GM12801 (cell line): ENCODE results near the gene GPX1.

Experiments
- TF ChIP-seq, protein P1 (sequence below): IDR thresholded peaks from one replicate; pipeline ENCODE4 v1.5.1; 2011; ENCODE audit warnings: control low read depth; ENCODE audit not compliant: insufficient read length; ENCODE audit errors: extremely low read depth

GPX1 gene

GRCh38 chr3:49358217-49358883, at the start of gene GPX1:
Gene GPX1 (minus strand): TSS chr3:49358353. CDS start chr3:49358278, 75 bp downstream.
- TF ChIP-seq, protein P1, sequence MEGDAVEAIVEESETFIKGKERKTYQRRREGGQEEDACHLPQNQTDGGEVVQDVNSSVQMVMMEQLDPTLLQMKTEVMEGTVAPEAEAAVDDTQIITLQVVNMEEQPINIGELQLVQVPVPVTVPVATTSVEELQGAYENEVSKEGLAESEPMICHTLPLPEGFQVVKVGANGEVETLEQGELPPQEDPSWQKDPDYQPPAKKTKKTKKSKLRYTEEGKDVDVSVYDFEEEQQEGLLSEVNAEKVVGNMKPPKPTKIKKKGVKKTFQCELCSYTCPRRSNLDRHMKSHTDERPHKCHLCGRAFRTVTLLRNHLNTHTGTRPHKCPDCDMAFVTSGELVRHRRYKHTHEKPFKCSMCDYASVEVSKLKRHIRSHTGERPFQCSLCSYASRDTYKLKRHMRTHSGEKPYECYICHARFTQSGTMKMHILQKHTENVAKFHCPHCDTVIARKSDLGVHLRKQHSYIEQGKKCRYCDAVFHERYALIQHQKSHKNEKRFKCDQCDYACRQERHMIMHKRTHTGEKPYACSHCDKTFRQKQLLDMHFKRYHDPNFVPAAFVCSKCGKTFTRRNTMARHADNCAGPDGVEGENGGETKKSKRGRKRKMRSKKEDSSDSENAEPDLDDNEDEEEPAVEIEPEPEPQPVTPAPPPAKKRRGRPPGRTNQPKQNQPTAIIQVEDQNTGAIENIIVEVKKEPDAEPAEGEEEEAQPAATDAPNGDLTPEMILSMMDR, result no peak

GRCh38 chr3:49406571-49407565, 48.7 kb upstream of the GPX1 start:
- TF ChIP-seq, protein P1, result no peak

- TF ChIP-seq, protein P1, result no peak
These were observed 45.7 kb upstream of the GPX1 start for GRCh38 chr3:49403891-49404290.

- TF ChIP-seq, protein P1, result no peak
These were observed 43.6 kb upstream of the GPX1 start for GRCh38 chr3:49401766-49402165.

DNA sequence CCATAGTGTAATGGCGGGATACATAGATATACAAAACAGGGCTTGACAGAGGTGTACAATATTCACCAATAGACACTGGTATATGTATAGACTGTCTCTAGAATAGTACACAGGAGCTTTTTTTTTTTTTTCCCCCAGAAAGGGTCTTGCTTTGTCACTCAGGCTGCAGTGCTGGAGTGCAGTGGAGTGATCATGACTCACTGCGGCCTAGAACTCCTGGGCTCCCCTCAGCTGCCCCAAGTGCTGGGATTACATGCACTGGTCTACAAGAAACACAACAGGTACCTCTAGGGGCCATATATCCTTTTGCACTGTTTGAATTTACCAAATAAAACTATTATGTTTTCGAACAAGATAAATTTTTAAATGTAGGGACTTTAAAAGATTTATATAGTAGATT, 41.3 kb upstream of the GPX1 start:
- TF ChIP-seq, protein P1, result no peak

- TF ChIP-seq, protein P1, result no peak
These were observed 39.3 kb upstream of the GPX1 start for GRCh38 chr3:49397470-49397869.

DNA sequence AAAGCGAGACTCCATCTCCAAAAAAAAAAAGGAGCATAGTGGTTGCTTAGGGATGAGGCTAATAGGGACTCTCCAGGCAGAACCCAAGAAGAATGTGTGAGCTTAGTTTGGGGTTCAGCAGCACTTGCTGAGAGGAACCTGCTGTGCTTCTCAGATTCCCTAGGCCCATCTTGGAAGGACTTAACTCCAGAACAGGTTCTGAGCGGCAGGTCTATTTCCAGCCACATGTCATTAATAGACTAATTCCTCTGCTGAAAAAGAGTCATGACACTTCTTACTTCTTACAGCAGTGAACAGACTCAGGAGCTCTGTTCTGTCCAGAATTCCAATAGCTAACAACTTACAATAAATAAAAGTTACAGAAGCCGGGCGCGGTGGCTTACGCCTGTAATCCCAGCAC, 31.1 kb upstream of the GPX1 start:
- TF ChIP-seq, protein P1, result no peak
